OCI-M2 (cell line): Measurements from ENCODE around the gene PSMA5.
"Not testable (repeated sequence)": the region's sequence is repeated elsewhere in the genome, so short reads cannot be mapped to it uniquely, and the experiment has no call there.

Source experiments
- DNase-seq: peaks from one replicate; lab custom pipeline; 2025; ENCODE audit not compliant: unreplicated experiment; lab: John Stamatoyannopoulos, UW

Gene PSMA5

DNA sequence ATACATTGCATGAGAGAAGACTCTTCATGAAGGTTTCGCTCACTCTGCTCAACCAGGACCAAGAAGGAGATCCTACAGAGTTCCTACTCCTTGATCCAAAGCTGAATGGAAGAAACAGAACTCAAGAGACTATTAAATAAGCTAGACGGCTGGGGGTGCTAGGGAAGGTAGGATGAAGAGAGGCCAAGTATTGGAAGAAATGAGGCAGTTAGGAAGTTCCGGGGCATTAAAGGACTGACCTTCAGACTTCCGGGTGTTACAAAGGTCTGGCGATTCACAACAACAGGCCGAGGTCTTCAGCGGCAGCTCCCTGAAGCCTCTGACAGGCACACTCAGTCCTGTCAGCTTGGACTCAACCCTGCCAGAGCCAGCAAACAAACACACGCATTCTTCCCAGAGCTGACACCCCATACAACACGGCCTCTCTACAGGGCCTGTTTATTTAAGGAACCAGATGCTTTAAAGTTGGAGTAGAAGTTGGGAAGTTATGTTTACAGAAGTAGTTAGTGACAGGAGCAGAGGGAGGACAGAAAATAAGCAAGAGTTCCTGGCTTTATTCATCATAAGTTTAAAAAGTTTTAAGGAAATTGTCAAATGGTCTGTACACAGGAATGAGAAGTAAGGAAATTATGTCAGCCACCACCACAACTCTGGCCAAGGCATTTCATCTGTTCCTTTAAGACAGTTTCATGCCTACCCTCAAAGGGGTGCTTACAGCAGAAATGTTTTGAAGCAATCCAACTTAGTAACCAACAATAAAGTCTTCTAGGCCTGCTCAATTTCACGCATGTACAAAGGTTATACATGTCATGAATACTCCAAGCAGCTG is 33.2 kb downstream of the PSMA5 start:
- DNase-seq: no peak

DNA sequence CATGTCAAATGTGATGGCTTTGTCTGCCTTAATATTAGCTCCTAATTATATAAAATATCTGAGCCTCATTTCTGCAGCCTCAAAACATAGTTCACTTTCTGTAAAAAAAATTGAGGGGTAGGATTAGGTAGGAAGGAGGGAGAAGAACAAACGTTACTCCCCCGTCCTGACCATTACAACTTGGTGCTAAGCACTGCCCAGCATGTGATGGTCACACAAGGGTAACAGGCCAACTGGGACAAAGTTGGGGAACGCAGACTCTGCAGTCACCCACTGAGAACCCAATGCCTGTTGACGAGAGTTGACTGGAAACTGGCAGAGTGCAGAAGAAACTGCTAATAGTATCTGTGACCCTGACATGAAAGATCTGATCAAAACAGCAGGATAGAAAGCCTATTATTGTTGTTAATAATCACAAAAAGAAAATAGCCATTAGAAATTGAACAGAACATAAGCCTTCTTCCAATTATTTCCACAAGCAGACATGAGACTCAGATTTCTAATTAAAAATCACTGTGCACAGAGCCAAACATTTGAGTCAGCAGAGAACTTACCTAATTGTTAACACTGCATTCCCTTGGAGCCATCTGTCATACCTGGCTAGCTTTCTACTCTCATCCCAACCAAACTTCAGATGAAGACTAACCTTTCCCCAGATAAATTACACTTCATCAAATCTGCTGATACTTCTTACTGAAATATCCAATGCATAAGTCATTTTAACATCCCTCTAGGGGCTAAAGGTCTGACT is 34.0 kb downstream of the PSMA5 start:
- DNase-seq: no peak

DNA sequence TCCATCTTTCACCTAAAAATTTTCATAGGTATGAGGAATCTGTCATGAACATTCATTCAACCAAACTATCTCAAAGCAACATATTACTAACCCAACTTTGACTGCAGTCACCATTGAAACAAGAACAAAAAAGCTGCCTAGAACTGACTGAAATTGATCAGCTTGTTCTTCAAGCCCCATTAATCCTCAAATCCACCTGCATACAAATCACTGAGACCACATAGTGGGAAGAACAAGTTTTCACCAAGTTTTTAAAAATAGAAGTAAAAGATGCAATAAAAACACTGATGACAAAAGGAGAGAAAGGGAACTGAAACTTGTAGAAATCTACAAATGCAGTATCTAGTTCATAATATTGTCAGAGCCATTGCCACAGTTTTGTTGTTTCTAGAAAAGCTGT is 34.6 kb downstream of the PSMA5 start:
- DNase-seq: no peak

DNA sequence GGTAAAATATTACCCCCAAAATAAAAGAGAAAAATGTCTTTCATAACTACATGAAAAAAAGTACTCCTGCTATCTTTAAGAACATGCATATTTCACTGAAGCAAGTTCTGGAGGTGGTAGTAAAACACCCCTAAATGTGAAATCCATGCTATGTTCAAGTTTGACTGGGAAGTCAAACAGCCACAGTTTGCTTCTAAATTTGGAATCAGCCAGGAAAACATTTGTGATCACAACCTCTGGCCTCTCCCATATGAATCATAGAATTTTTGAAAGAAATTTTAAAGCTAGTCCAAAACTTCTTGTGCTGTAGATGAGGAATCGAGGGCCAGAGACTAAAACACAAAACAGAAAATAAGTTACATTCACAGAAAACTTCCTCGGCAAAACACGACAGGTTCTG is 35.1 kb downstream of the PSMA5 start:
- no peak for DNase-seq

DNA sequence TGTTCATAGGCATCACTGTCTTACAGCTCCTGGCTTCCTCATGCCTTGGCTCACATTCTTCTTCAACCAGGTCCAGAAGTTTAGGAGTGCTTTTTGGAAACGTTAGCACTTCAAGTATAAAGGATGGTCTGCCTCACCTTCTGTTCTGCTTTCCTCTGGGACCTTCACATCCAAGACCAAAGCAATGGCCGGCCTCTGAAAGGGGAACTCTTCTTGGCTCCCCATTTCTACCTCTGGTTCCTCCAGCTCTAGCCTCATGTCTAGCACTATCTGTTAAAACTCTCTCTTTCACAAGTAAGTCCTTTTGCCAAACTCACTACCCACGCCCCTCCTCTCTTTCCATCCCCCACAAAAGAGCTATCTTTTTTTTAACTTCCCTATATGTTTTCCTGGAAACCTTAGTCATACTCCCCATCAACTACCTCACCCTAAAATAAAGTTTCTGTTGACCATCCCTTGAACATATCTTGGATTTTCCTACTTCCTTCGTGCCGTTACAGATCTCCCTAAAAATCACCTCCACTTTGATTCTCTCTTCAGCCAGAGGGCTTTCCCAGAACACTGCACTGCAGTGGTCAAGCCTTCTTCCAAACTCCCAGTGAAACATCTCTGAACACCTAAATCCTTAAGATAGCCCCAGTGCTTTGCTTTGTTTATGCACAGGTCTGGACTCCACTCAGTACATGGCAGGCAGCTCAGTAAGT is 36.5 kb downstream of the PSMA5 start:
- no peak for DNase-seq

DNA sequence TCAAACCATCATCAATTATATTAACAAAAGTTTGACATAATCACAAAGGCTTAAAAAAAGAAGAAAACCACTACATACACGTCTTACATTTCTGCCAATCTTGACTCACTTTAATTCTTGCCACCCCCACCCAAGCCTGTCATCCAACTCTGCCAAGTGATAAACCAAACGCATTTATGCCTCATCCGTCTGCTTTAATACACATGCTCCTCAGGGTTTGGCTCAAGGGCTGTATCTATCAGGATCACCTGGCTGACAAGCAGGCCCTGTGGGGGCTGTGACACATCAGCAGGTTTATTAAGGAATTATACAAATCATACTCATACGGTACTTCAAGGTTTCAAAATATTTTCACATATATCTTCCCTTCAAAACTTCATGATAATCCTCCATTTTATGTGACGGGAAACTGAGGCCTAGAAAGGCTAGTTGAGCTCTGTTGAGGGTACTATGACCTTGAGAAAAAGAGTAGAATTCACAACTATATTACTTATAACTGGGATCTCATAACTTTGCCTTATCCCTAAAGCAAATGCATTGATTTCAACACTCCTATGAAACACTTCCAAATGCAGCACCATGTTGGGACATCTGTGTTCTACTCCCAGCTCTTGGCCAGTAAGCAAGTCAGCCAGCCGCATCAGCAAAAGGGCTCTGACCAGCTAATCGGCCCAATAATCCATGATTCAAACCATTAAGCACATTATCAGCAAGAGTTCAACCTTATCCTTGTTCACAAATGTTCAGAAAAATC is 37.2 kb downstream of the PSMA5 start:
- no peak for DNase-seq

DNA sequence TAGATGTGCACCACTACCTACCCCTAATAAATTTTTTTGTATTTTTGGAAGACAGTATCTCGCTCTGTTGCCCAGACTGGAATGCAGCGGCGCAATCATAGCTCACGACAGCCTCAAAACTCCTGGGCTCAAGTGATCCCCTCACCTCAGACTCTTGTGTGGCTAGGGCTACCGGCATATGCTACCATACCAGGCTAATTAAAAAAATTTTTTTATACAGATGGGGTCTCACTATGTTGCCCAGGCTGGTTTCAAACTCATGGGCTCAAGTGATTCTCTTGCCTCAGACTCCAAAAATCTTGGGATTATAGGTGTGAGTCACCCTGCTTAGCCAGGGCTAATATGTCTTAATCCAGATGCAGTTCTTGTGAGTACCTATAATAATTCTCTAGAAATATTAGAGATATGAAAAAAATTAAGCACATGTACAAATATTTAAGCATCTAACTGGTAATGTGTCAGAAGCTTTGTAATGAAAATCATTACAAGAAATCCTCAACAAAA is 38.0 kb downstream of the PSMA5 start:
- DNase-seq: no peak

DNA sequence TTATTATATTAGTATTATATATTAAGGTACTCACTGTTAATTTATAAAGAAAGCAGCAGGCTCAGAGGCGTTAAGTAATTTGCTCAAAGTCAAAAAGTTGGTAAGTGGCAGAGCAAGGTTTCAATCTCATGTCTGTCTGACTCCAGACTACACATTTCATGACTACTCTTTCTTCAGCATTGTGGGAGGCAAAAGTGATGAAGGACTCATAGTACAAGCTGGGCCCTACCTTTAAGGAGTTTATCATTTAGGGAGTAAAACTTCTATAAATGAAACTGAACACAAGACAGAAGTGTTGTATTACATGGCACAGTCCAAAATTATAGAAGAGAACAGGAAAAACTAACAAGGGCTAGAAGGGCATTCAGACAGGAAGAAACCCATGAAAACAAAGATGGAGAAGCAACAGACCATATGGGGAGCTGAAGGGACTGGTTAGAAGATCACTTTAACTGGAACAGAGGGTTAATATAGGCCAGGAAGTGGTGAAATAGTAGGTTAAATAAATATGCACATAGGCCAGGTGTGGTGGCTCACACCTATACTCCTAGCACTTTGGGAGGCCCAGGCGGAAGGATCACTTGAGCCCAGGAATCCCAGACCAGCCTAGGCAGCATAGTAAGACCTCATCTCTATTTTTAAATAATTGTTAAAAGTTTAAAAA is 40.1 kb downstream of the PSMA5 start:
- DNase-seq: no peak

DNA sequence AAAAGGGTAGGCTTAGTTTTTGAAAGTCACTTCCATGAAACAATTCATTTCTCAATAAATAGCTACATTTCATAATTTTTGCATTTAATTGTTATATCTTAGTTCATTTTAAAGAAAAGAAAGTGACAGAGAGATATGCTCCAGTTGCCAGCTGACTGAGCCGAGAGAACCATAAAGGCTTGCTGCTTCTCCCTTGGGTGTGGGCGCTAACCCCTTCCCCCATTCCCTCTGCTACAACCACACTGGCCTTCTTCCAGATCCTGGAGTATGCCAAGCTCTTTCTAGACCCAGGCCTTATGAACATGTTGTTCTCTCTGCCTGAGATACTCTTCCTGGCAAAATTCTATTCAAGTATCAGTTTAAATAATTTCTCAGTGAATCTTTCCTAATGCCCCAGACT is 40.8 kb downstream of the PSMA5 start:
- no peak for DNase-seq

DNA sequence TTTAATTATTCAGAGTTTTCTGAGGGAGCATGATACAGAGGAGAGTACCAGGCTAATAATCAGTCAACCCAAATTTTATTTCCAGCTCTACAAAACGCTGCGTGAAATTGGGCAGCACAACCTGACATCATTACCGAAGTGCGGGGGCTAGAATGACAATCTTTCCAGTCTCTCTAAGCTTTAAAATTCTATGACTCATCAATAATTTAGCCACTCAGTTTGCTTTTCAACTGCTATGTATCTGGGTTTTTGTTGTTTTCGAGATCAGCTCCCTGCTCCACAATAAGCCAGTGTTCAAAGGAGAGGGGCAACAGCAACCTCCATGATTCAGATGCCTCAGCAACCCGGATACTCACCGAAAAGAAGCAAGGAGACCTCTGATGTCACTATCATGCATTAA is 42.4 kb downstream of the PSMA5 start:
- DNase-seq: no peak

DNA sequence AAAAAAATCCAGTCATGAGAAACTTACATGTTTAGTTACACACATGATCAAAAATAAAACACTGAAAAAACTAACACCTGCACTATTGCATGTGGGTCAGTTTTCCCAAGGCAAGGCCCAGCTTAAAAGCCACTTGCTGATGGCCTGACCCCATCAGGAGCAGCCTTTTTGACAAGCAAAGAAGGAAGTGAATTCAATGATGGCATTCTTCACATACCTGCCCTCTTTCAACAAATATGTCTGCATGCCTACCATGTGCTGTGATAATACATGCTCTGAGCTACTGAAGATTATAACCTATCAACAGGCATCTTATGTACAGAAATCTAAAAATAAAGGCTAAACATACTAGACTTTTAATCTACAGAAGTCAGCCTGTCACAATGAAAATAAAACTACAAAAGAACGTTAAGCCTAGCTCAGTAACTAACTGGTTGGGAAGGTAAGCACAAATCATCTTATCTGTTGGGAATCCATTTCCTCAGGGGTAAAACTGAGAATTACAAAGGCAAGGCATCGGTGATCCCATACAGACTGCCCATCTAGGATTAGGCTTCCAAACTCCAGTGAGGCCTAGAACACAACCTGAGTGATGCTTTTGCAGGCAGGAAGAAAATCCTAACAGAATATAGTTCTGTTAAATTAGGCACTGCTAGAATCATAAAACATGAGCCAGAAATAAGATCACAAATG is 43.0 kb downstream of the PSMA5 start:
- no peak for DNase-seq

DNA sequence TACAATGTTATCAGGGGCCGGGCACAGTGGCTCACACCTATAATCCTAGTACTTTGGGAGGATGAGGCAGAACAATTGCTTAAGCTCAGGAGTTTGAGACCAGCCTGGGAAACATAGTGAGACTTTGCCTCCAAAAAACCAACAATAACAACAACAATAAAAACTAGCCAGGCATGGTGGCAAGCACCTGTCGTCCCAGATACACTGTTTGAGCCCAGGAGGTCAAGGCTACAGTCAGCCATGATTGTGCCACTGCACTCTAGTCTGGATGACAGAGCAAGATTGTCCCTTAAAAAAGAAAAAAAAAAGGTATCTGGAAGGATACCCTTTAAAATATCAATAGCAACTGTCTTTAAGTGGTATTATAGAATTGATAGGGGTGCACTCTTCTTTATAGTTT is 44.7 kb downstream of the PSMA5 start:
- no peak for DNase-seq

DNA sequence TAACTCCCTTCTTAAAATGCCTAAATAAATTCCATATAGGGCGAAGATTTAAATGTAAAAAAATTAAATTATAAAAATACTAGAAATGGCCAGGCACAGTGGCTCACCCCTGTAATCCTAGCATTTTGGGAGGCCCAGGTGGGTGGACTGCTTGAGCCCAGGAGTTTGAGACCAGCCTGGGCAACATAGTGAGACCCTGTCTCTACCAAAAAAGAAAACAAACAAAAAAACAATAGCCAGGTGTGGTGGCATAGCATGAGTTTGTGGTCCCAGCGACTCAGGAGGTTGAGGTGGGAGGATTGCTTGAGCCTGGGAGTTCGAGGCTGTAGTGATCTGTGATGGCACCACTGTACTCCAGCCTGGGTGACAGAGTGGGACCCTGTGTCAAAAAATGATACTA is 46.3 kb downstream of the PSMA5 start:
- no peak for DNase-seq

DNA sequence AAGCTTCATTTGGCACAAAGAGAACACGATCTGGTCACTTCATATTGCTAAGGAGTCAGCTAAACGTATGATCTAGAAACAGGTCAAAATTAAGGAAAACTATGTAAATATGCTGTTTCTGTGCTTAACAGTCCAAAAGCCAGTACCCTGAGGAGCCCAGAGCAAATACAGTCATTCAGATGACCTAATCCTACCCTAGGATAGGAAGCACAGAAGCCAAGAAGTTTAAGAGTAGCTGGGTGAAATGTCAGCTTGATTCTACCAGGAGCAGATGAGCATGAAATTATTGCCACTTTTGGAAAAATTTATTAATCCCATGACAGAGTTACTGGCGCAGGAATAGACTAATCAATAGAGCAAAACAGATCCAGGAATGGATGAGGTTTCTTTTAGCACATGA is 46.8 kb downstream of the PSMA5 start:
- DNase-seq: no peak

DNA sequence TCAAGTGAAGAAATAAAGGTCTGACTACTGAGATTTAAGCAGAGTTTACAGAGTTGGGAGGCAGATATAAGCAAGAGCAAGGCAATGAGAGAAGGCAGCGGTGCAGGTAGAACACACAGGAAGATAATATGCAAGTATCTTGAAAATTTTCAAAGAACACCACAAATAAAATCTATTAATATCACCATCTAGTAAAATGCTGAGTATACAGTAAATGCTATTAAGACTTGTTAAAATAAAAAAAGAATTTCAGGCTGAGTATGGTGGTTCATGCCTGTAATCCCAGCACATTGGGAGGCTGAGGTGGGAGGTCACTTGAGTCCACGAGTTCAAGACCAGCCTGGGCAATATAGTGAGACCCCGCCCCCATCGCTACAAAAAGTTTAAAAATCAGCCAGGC is 48.5 kb downstream of the PSMA5 start:
- no peak for DNase-seq

DNA sequence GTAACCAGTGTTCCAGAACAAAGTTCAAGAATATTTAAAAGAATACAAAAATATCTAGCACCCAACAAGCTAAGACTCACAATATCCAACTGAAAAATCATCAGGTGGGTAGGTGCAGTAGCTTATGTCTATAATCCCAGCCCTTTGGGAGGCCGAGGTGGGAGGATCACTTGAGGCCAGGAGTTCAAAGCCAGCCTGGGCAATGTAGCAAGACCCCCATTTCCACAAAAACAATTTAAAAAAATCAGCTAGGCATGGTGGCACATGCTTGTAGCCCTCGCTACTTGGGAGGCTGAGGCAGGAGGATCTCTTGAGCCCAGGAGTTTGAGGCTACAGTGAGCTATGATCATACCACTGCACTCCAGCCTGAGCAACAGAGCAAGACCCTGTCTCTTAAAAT is 52.6 kb downstream of the PSMA5 start:
- DNase-seq: not testable (repeated sequence)

DNA sequence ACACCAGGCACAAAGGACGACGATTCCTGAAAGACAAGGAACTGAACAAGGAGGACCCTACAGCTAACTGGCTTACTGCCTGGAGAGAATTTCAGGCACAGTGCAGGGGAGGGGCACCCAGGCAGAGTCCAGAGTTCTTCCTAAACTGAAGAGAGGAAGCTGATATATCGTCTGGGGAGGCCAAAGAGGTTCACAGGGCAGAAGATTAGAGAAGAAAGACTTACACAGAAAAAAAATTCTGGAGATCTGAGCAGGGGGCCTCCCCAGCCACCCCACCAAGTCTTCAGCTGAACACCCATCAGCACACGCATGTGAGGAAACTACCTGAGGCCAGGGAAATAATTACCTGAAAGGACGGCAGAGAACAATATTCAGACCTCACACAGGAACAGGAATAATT is 53.1 kb downstream of the PSMA5 start:
- DNase-seq: no peak

DNA sequence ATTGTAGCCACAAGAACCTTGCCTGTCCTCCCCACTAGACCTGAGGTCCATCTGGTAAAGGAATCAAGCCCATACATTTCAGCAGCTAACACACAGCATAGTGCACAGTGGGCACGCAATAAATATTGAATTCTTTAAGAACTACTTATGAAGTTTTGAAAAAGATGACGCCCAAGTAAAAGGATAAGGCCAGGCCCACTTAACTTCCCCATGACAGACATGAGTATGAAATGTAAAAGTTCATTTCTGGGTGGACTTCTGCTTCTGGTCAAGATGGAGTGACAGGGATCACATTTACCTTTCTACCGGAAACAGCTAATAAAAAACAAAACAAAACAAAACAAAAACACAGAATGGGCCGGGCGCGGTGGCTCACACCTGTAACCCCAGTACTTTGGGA is 54.0 kb downstream of the PSMA5 start:
- DNase-seq: no peak

DNA sequence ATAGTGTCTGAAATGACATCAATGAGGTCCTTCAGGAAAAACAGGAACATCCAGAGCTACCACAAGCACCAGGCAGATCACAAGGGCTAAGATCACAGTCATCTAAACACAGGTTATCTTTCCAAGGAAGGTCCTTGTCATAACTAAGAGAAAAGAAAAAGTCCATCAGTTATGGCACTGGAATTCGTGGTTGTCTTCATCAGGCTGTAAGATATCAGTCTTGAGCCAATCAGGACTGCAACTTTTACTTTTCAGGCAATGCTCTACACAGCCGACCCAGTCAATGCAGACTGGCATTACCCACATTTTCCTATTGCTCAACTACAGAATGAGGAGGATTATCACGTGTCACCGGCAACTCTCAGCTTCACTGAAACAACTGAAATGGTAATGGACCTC is 54.9 kb downstream of the PSMA5 start:
- no peak for DNase-seq
